HG03066 (cell line): ENCODE results near the gene BLID.

Experiments
- ATAC-seq: cut with Tn5 transposase; IDR thresholded peaks from one replicate; pipeline ENCODE4 v1.9.1; 2021; ENCODE audit warnings: low read depth; ENCODE audit not compliant: unreplicated experiment

The BLID gene

GRCh38 chr11:122107566-122107965 lies 8.4 kb downstream of the BLID start:
- no peak for ATAC-seq

- ATAC-seq: no peak
These were observed 9.0 kb downstream of the BLID start for GRCh38 chr11:122107045-122107444.

DNA sequence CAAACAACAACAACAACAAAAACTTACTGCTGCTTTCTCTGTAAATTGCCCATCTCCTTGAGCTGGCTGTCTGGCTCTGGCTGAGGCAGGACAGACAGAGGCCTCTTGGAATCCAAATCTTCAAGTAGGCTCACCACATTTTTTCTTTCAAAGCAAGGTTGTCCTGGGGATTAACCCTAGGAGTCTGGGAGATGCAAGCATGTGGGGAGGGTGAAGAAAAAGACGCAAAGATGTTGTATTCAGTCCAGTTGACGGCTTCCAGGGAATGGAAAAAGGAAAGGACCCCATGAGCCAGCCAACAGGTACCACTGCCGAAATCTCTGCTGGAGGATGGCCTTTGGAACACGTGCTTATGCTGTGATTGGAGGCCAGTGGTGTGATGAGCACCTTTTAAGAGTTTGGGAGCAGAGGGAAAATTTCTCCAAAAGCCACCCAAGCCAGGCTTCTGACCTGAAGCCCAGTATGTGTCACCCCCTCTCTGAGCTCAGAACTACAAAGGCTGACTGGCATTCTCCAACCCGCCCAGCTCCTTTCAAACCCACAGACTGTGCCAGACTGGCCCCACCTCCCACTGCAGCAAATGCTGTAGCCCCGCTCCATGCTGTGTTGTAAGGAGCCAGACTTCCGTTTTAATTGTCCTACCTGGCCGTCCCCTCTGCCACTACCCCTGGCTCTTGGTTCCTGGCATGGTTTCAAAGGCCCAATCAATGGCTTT lies 10.8 kb downstream of the BLID start:
- no peak for ATAC-seq

- no peak for ATAC-seq
These were observed 11.7 kb downstream of the BLID start for GRCh38 chr11:122104341-122104740.

GRCh38 chr11:122103726-122104125 lies 12.3 kb downstream of the BLID start:
- ATAC-seq: no peak

- no peak for ATAC-seq
These were observed 12.7 kb downstream of the BLID start for GRCh38 chr11:122103321-122103720.

DNA sequence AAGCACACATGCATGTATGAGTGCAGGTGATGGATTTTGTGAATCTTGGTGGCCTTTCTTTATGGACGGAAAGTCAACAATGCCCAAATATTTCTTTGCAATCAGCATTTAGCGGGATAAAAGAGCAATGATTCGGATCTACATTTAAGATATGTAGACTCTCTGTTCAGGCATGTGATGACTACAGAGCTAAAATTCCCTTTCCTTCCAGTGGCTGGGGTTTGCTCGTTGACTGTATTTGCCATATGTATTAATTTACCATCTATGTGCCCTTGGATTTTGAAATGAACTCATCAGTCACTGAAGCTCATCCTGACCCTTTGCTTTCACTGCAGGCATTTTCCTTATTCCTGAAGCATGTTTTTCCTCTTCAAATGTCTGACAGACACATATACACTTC lies 13.6 kb downstream of the BLID start:
- ATAC-seq: no peak

GRCh38 chr11:122101625-122102291 lies 14.3 kb downstream of the BLID start:
- ATAC-seq: no peak

- no peak for ATAC-seq
These were observed 15.3 kb downstream of the BLID start for GRCh38 chr11:122100756-122101080.

DNA sequence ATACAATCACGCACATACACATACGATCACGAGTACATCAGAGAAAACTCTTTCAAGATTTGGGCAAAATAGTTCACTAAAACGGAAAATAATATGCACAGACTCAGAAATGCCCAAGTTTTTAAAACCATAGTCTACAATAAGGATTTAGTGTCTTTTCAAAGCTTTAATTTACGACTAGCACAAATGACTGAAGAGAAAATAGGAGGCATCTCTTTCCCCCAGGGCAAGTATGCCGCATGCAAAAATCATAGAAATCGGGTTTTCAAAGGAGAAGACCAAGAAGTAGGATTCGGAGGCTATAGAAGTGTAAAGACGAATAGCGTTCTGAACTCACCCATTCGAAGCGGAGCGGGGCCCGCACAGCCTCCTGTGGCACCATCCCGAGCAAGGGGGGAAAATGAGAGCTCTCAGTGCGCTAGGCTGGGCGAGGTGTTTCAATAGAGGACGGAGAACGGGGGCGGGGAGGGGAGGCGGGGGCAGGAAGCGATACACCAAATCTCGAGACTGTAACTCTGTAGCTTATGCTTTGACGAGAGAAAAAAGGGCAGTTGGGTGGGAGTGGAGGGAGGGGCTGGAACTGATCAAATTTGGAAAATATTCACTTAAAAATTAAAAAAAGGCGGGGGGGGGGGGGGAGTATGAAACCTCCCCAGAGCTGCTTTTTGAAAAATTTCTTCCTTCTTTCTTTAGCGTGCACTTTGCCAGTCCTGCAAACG lies 15.8 kb downstream of the BLID start:
- ATAC-seq: no peak

GRCh38 chr11:122099374-122100036 lies 16.5 kb downstream of the BLID start:
- ATAC-seq: no peak

GRCh38 chr11:122098261-122098980 lies 17.6 kb downstream of the BLID start:
- ATAC-seq: no peak

GRCh38 chr11:122097419-122098001 lies 18.5 kb downstream of the BLID start:
- ATAC-seq: no peak

GRCh38 chr11:122096272-122097112 lies 19.5 kb downstream of the BLID start:
- no peak for ATAC-seq

DNA sequence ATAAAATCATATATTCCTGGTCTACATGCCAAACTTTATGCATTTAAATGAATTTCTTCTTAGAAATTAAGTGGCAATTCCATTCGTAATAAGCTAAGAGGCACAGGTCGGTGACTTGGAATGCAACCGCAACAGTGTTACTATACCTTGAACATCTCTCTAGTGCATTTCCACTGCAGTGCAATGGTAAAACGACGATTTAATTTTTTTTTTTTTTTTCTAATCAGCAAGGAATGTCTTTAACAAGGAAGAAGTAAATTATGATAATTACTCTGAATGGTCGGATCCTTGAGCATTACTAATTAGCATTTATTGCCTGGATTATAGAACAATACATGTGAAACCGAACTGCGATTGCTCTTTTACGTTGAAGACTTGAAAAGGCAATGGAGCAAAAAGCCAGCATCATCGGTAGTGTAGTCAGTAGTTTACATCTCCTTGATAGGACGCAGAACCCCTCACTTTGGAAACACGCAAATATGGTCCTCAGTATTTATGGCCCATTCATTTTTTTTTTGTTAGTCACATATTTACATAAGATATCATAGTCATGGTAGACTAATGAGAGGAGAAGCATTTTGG lies 20.2 kb downstream of the BLID start:
- ATAC-seq: no peak

DNA sequence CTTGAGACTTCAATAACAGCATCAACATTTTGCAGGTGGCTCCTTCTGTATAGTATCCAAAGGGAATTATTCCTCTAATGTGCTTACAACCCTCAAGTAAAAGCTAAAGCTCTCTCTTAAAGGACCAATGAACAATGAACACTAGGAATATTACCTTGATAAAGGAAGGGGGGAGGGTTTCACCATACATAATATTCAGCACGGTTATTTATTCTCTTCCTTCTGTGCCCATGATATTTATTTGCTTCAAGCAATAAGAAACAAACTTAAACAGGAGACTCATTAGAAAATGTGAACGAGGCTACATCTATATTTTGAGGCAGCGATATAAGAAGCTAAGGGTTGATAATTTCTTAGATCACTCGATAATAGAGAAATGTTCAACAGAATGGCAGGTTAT lies 21.2 kb downstream of the BLID start:
- no peak for ATAC-seq

GRCh38 chr11:122093731-122094275 lies 22.2 kb downstream of the BLID start:
- ATAC-seq: no peak

GRCh38 chr11:122091835-122092234 lies 24.2 kb downstream of the BLID start:
- no peak for ATAC-seq

DNA sequence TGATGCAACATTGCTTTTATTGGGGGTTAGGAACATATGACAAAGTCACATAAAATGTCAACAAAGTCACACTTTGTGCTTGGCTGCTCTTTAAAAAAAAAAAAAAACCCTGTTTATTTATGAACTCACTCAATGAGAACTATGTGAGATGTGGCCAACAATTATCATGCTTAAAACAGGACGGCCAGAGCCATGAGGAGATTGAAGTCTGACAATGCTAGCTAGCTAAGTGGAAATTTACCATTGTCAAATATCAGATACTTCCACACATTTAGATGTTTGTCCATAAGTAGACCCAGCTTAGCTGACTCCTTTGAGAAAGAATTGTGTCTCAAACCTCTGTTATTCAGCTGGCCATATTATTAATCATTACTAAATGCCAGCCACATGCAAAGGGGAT lies 26.9 kb downstream of the BLID start:
- ATAC-seq: no peak
